Activated T-helper 17 cell treated with anti-CD3 and anti-CD28 coated beads, Interleukin-2, amount 50 U/mL, for 72 hours (primary cell): ENCODE results near the gene GLB1L3. TPM values are rescaled to one million over a fixed set of nuclear protein-coding genes. Genes with fewer than 3 reads are reported as not detected.

Source experiments
- ATAC-seq: fragments of 150-1000 bp; cut with Tn5 transposase; replicated peaks from 2 replicates; pipeline ENCODE4 v1.10.0; 2021; ENCODE audit warnings: mild to moderate bottlenecking, moderate library complexity
- H3K27ac Mint-ChIP-seq: one replicate; pipeline ENCODE4 v1.8.0; 2022; ENCODE audit warnings: mixed read lengths
- H3K27me3 Mint-ChIP-seq: one replicate; pipeline ENCODE4 v1.8.0; 2022; ENCODE audit warnings: mixed read lengths
- H3K36me3 Mint-ChIP-seq: one replicate; pipeline ENCODE4 v1.8.0; 2022; ENCODE audit warnings: low read depth, mild to moderate bottlenecking, mixed read lengths
- H3K4me1 Mint-ChIP-seq: one replicate; pipeline ENCODE4 v1.8.0; 2022; ENCODE audit warnings: mixed read lengths
- H3K4me3 Mint-ChIP-seq: one replicate; pipeline ENCODE4 v1.8.0; 2022; ENCODE audit warnings: mild to moderate bottlenecking, mixed read lengths
- H3K9me3 Mint-ChIP-seq: one replicate; pipeline ENCODE4 v1.8.0; 2022; ENCODE audit warnings: mixed read lengths
- total RNA-seq, 2 donors: library from RNA; stranded (reverse); gene quantifications; one replicate each; pipeline ENCODE4 v1.2.3, GENCODE V29; 2022

GLB1L3 gene
- total RNA-seq, 2 donors from 2014 or later, result 10.9 to 15.7 TPM

DNA sequence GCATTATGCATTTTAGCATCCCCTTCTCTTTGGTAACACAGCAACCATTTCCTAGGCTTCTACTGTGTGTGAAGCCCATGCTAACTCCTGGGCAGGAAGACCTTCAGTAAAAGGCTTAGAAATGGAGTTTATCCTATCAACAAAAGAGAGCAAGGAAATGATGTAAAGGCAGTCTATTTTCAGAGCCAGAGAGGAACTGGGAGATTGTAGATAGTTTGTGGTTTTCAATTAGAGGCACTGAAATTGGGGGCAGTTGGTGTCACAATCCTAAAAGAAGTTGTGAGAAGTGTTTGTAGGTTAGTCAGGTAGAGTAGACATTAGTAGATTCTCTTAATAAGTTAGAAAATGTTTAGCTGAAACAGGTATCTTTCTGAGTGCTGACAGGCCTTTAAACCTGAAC, 15.7 kb upstream of the GLB1L3 start:
- Mint-ChIP-seq H3K27me3 (no peaks in the 10 kb centered on the region), H3K9me3 (no peaks in the 10 kb centered on the region), H3K4me3 (no peak overlapping the region), H3K27ac (no peak overlapping the region), H3K36me3 (peaks cover 60% of the 10 kb centered on the region), H3K4me1 (peaks cover 4% of the 10 kb centered on the region)
- ATAC-seq, result no peak

DNA sequence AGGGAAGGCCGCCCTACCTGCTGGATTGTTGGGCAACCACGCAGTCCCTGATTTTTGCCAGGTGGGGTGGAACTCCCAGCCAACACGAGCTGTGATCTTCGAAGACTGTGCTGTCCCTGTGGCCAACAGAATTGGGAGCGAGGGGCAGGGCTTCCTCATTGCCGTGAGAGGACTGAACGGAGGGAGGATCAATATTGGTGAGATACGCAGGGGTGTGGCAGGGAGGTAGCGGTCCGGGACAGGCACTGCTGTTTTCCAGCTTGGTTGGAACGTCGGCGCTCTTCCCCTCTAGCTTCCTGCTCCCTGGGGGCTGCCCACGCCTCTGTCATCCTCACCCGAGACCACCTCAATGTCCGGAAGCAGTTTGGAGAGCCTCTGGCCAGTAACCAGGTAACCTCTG, 15.2 kb upstream of the GLB1L3 start:
- Mint-ChIP-seq H3K36me3 (peaks cover 60% of the 10 kb centered on the region), H3K4me3 (no peak overlapping the region), H3K27me3 (no peaks in the 10 kb centered on the region), H3K4me1 (peaks cover 4% of the 10 kb centered on the region), H3K27ac (no peak overlapping the region), H3K9me3 (no peaks in the 10 kb centered on the region)
- no peak for ATAC-seq

DNA sequence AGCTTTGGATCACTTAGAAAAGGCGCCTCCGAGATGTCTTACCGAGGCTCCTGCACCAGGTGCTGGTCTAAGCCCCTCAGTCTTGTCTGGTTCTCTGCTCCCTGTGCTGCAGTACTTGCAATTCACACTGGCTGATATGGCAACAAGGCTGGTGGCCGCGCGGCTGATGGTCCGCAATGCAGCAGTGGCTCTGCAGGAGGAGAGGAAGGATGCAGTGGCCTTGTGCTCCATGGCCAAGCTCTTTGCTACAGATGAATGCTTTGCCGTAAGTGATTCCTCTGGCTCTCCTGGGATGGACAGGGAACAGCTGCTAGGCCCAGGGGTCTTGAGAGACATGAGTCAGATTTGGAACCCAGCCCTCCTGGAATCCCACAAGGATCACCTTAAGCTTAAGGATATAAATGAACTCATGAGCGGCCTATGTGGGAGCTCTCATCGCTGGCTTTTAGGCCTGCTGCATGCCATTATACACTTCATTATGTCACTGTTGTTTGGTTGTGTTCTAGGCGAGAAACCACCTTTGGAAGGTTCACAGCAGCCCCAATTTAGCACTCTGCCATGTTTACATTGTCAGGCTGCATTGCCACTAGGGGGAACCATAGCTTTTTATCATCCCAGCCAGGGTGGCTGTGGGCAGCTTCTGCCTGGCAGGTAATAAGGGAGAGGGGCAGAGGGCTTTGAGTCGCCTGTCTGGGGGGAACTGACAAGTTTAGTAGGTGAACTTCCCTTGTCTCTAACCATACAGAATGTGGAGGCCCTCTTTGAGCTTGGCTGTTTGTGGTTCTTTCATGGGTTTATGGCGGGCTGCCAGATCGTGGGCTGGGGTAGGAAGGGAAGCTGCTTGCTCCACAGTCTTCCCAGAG, 14.3 kb upstream of the GLB1L3 start:
- no peaks in the 10 kb centered on the region for H3K27me3 Mint-ChIP-seq
- no peaks in the 10 kb centered on the region for H3K9me3 Mint-ChIP-seq
- H3K27ac Mint-ChIP-seq, result no peak overlapping the region
- H3K4me1 Mint-ChIP-seq, result peaks cover 8% of the 10 kb centered on the region
- H3K4me3 Mint-ChIP-seq, result no peak overlapping the region
- peak; percentile 59 for ATAC-seq
- H3K36me3 Mint-ChIP-seq, result peaks cover 60% of the 10 kb centered on the region

DNA sequence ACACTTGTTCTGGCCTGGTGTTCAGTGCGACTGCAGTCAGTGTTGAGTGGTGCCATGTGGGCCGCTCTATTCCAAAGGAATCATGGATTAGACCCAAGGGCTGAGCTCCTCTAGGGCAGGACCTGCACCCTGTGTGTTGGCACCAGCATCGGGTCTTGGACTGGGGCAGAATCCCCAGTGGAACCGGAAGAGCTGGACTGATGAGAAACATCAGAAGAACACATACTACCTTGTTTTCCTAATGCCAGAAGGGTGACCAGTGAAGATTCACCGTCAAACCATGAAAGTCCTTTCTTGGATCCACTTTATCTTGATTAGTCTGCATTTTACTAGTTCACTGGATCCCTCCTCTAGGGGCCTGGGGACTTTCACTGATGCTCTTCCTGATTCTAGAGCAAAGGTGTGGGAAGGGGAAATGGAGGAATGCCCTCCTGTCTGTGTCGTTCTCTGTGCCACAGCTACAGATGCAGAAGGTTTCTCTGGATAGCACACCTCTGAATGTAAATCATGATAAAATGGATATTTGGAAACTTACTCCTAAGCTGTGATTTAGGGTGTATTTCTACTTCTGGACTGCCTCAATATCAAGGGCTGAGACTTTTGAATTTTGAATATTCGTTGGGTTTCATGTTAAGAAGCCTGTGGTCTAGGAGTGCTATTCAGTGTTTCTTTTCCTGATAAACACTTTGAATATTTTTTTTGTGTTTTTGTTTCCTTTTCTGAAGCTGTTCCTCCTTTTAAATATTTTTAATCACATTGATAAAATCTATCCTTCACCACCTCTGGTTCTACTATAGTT, 11.0 kb upstream of the GLB1L3 start:
- Mint-ChIP-seq H3K27ac (peak overlapping the region; percentile 73), H3K27me3 (no peaks in the 10 kb centered on the region), H3K36me3 (peaks cover 36% of the 10 kb centered on the region), H3K9me3 (no peaks in the 10 kb centered on the region), H3K4me1 (peaks cover 8% of the 10 kb centered on the region), H3K4me3 (no peak overlapping the region)
- no peak for ATAC-seq

DNA sequence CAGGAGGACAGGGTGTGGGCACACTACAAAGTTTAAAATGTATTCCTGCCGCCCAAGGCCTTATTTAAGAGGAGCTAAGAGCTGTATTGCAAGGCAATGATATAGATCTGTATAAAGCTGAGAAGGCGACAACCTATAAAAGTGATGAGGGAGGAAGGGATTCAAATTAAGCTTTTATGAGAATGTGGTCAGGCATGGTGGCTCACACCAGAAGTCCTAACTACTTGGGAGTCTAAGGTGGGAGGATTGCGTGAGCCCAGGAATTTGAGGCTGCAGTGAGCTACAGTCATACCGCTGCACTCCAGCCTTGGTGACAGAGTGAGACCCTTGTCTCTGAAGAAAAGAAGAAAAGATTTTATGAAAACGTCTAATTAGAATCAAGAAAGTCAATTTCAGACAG, 9.7 kb upstream of the GLB1L3 start:
- Mint-ChIP-seq H3K27me3 (no peaks in the 10 kb centered on the region), H3K4me1 (peaks cover 17% of the 10 kb centered on the region), H3K9me3 (no peaks in the 10 kb centered on the region), H3K4me3 (no peak overlapping the region), H3K36me3 (peaks cover 30% of the 10 kb centered on the region), H3K27ac (peak overlapping the region; percentile 73)
- no peak for ATAC-seq

DNA sequence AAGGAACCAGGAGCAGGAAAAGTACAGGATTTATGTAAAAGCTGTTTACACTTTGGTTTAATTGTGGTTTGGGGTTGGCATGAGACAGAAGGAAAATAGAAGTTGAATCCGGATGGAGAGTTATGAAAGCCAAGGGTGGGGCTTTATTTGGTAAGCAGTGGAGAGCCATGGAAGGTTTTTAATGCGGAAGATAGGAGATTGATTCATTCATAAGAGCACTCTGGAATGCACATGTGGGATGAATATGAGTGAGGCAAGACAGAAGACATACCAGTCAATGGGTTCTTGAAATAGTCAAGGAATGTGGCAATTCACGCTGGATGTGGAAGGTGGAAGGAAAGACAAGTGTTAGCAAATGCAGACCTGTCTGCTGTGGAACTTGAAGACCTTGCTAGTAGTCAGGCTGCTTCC, 9.3 kb upstream of the GLB1L3 start:
- Mint-ChIP-seq H3K27me3 (no peaks in the 10 kb centered on the region), H3K4me1 (peaks cover 20% of the 10 kb centered on the region), H3K27ac (peak overlapping the region; percentile 73), H3K9me3 (no peaks in the 10 kb centered on the region), H3K4me3 (no peak overlapping the region), H3K36me3 (peaks cover 28% of the 10 kb centered on the region)
- no peak for ATAC-seq

DNA sequence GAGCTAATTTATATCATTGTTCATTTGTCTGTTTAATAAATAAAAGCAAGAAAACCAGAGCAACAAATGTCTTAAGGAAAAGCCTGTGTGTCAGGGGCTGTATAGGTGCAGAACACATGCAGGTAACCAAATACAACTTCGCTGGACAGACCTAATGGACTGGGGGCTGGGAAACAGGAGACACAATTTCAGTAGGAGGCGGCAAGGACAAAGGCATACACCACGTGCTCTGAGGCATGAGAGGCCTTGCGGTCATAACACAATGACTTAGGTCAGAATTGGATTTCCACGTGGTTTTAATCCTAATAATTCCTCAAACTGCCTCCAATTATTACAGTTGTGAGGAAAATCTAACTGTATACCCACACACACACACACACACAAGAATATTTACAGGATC, 8.7 kb upstream of the GLB1L3 start:
- H3K4me3 Mint-ChIP-seq, result no peak overlapping the region

DNA sequence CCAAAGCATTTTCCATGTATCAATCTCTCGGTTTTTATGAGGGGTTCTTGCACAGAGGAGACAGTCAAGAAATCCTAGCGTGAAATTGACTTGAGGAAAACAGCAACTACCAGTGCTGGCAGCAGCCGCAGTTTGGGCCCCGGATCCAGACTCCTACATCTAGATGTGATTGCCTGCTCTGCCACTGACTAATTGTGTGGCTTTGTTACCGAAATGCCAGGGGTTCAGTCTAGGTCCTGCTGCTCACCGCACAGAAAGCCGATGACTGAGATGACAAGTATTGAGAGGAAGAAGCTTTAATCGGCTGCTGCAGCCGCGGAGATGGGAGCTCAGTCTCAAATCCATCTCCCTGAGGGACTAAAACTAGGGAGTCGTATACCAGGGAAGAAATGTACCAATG, 8.2 kb upstream of the GLB1L3 start:
- H3K27ac Mint-ChIP-seq, result no peak overlapping the region
- no peak for ATAC-seq
- no peaks in the 10 kb centered on the region for H3K9me3 Mint-ChIP-seq
- H3K36me3 Mint-ChIP-seq, result peaks cover 17% of the 10 kb centered on the region
- H3K4me3 Mint-ChIP-seq, result no peak overlapping the region
- peaks cover 20% of the 10 kb centered on the region for H3K4me1 Mint-ChIP-seq
- no peaks in the 10 kb centered on the region for H3K27me3 Mint-ChIP-seq

More for the DNA sequence above, 8.7 kb upstream of the GLB1L3 start:
- H3K9me3 Mint-ChIP-seq, result no peaks in the 10 kb centered on the region
- no peak overlapping the region for H3K27ac Mint-ChIP-seq
- no peaks in the 10 kb centered on the region for H3K27me3 Mint-ChIP-seq
- H3K36me3 Mint-ChIP-seq, result peaks cover 22% of the 10 kb centered on the region
- no peak for ATAC-seq
- peaks cover 20% of the 10 kb centered on the region for H3K4me1 Mint-ChIP-seq

DNA sequence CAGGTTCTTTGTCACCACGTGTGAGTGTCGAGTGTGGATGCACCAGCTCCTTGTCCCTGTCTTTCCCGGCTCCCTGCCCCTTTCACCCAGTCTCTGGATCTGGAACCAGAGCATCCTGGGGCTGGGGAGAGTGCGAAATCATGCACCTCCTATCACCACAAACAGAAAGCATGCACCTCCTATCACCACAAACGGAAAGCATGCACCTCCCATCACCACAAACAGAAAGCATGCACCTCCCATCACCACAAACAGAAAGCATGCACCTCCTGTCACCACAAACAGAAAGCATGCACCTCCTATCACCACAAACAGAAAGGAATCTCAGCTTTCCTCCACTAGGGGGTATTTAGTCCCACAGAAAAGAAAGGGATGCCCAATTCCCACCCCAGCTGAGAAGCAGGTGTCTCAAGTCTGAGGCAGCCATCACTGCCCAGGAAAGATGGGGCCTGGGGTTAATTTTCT, 5.9 kb upstream of the GLB1L3 start:
- peak overlapping the region; percentile 69 for H3K4me3 Mint-ChIP-seq
- no peak overlapping the region for H3K27ac Mint-ChIP-seq
- H3K27me3 Mint-ChIP-seq, result no peaks in the 10 kb centered on the region

DNA sequence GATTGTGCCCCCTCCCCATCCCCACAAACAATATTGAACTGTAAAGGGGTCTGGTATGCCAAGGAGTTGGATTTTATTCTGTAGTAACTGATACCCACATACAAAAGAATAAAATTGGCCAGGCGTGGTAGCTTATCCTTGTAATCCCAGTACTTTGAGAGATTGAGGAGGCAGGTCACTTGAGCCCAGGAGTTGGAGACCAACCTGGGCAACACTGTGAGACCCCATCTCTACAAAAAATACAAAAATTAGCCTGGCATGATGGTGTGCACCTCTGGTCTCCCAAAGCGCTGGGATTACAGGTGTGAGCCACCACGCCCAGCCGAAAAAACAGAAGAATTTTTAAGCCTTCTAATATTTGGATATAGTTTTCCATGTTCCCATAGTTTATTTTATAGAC, 4.2 kb upstream of the GLB1L3 start:
- Mint-ChIP-seq H3K9me3 (no peaks in the 10 kb centered on the region), H3K27ac (peak overlapping the region; percentile 59), H3K4me3 (no peak overlapping the region), H3K27me3 (no peaks in the 10 kb centered on the region), H3K36me3 (no peaks in the 10 kb centered on the region), H3K4me1 (peaks cover 26% of the 10 kb centered on the region)
- no peak for ATAC-seq

More for the DNA sequence above, 5.9 kb upstream of the GLB1L3 start:
- no peaks in the 10 kb centered on the region for H3K9me3 Mint-ChIP-seq
- H3K4me1 Mint-ChIP-seq, result peaks cover 27% of the 10 kb centered on the region
- peaks cover 3% of the 10 kb centered on the region for H3K36me3 Mint-ChIP-seq
- peak; percentile 48 for ATAC-seq

DNA sequence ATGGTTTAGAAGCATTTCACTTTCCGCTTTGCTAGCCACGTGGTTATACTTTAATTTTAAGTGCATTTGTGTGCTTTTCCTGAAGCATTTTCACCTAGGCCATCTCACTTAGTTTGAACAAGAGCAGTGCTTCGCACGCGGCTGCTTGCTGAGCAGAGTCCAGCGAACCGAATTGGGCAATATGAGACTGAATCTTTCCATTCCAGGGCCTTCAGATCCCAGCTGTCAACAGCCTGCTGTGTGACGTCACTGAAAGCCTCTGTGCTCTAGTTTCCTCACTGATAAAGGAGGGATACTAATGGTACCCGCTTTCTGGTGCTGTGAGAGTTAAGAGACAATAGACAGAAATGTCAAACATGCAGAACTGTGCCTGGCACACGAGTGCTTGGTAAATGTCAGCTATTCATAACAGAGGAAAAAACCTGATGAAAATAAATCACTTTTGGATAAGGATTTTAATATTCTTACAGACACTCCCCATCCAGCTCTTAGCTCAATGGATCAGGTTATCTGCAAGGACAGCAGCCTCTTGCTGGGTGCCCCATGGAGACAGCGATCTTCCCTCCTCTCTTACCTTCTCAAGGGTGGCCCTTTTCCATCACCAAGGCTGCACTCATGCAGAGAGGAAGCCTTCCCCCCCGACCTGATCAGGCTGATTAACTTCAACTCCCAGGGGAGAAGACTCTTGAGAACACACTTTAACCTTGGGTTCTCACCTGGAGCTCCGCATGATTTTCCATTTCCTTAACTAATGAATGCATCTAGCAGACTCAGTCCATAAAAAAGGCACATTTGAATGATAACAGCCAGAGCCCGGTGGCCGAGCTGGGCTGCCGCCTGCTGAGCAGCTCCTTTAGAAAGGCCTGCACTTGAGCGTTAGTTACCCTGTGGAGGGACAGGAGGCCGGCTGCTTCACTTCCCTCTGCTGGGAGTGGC, 3.5 kb upstream of the GLB1L3 start:
- peaks cover 29% of the 10 kb centered on the region for H3K4me1 Mint-ChIP-seq
- peak overlapping the region; percentile 59 for H3K27ac Mint-ChIP-seq
- H3K27me3 Mint-ChIP-seq, result no peaks in the 10 kb centered on the region
- H3K9me3 Mint-ChIP-seq, result no peaks in the 10 kb centered on the region
- H3K36me3 Mint-ChIP-seq, result no peaks in the 10 kb centered on the region
- ATAC-seq, result no peak
- peak overlapping the region; percentile 97 for H3K4me3 Mint-ChIP-seq

DNA sequence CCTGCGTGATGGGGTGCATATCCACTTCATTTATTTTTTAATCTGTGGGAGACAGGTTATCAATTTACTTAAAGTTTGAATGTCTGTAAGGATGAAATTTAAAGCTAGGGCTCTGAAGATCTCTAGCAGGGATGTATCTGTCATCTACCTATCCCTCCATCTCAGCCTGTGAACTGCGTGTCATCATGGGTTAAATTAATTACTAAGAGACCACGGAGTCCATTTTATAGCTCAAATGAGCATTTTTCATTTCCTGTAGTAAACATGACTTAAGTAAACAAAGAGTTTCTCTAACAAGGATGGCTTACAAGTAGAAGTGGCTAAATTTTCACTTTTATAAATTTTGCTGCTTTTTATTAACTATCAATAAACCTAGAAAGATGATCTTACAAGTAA, 2.9 kb upstream of the GLB1L3 start:
- H3K9me3 Mint-ChIP-seq, result no peaks in the 10 kb centered on the region
- peaks cover 29% of the 10 kb centered on the region for H3K4me1 Mint-ChIP-seq
- no peak for ATAC-seq
- peak overlapping the region; percentile 38 for H3K27ac Mint-ChIP-seq
- H3K36me3 Mint-ChIP-seq, result no peaks in the 10 kb centered on the region
- H3K4me3 Mint-ChIP-seq, result peak overlapping the region; percentile 97
- no peaks in the 10 kb centered on the region for H3K27me3 Mint-ChIP-seq

DNA sequence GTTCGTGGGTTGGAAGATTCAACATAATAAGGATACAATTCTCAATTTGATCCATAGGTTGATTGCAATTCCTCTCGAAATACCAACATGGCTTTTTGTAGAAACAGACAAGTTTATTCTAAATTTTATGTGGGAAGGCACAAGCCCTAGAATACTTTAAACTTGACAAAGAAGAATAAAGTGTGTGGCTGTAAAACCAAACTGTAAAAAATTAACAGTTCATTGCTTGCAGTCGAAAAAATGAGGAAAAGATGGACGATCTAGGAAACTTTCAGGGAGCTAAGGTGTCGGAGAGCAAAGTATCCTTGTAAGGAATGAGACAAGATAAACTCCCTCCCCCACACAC, 1.0 kb upstream of the GLB1L3 start:
- H3K4me1 Mint-ChIP-seq, result peaks cover 27% of the 10 kb centered on the region
- no peaks in the 10 kb centered on the region for H3K27me3 Mint-ChIP-seq
- no peaks in the 10 kb centered on the region for H3K9me3 Mint-ChIP-seq
- H3K4me3 Mint-ChIP-seq, result peak overlapping the region; percentile 97
- ATAC-seq, result no peak
- no peaks in the 10 kb centered on the region for H3K36me3 Mint-ChIP-seq
- peak overlapping the region; percentile 93 for H3K27ac Mint-ChIP-seq
